Astrocyte of the spinal cord (primary cell): Measurements from ENCODE around the gene UBAP2L.
A peak's percentile ranks its signal among the peaks of the same experiment; 100 is the strongest.

ENCODE experiments used
- DNase-seq: peaks from one replicate; pipeline ENCODE4 v3.0.0; 2011; ENCODE audit warnings: low read depth, low spot score
- H3K4me3 ChIP-seq: 2 replicates; pipeline ENCODE4 v1.5.1; 2011; ENCODE audit warnings: low read depth, mild to moderate bottlenecking, low read length, moderate library complexity
- in situ Hi-C: cut with HindIII; loops from 2 replicates; pipeline ENCODE4 v1.10.0; 2017; ENCODE audit warnings: low sequenced_read_pairs
- TF ChIP-seq, protein P1 (sequence below): IDR thresholded peaks from 2 replicates; pipeline ENCODE4 v1.5.1; 2012; ENCODE audit warnings: low read depth, mild to moderate bottlenecking, low read length, inconsistent platforms

The UBAP2L gene

DNA sequence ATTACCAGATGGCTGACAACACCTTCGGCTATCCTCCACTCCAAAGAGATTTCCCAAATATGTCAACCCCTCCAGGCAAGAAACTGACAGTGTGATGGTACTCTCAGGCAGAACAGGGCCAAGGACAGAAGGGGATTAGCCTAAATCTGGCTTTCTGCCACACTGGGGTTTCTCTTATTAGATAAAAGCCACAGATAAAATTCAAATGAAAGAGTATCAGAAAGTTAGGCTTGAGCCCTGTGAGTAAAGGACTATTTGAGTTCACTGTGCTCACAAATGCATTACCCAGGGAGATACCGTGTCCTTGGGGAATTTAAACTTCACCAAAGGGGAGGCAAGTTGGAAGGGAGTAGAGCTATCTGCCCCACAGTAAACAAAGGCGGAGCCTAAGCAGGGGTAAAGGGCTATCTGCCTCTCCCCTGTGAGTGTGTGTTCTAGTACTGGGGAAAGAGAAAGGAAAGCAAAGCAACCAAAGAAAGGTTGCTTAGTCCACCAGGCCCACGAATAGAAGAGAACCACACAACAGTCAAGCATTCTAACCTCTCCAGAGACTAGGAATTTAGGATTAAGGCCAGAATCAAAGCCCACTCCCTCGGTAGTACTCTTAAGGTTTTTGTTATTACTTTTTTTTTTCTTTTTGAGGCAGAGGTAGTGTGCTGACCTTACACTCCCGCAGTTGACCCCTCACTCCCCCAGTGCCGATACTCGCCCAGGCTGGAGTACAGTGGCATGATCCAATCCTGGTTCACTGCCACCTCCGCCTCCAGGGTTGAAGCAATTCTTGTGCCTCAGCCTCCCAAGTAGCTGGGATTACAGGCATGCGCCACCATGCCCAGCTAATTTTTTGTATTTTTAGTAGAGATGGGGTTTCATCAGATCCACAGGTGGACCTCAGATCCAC is 41.6 kb upstream of the UBAP2L start:
- DNase-seq = no peak
- H3K4me3 ChIP-seq = no peak overlapping the region
- in situ Hi-C loops = no loop called here

DNA sequence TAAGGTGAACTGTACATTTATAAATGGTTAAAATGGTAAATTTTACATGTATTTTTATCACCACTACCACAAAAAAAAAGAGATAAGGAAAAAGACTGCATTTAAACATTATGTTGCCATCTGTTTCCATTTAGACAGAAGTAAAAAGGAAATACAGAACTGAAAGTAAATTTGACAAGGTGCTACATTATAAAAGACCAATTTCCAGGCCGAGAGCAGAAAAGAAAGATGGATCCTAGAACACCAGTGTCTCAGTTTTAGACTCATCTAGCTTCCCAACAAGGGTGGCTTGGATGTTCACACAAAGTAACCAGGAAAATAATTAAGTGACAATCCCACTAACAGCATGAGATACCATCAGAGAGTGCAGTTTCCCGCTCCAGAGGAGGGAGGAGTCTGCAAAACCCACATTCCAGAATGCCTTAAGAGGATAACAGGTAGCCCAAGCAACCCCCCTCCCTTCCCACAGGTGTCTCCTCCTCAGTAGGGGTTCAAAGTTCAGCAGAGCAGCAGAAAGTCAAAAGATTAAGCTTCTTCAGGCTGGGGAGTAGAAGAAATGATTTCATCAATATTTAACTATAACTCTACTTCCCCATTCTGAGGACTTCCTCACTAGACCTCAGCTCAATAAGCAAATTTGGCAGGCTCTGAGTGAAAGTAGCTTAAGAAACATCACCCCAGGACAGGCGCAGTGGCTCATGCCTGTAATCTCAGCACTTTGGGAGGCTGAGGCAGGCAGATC is 40.6 kb upstream of the UBAP2L start:
- in situ Hi-C loops = no loop called here
- no peak for DNase-seq
- TF ChIP-seq, protein P1, sequence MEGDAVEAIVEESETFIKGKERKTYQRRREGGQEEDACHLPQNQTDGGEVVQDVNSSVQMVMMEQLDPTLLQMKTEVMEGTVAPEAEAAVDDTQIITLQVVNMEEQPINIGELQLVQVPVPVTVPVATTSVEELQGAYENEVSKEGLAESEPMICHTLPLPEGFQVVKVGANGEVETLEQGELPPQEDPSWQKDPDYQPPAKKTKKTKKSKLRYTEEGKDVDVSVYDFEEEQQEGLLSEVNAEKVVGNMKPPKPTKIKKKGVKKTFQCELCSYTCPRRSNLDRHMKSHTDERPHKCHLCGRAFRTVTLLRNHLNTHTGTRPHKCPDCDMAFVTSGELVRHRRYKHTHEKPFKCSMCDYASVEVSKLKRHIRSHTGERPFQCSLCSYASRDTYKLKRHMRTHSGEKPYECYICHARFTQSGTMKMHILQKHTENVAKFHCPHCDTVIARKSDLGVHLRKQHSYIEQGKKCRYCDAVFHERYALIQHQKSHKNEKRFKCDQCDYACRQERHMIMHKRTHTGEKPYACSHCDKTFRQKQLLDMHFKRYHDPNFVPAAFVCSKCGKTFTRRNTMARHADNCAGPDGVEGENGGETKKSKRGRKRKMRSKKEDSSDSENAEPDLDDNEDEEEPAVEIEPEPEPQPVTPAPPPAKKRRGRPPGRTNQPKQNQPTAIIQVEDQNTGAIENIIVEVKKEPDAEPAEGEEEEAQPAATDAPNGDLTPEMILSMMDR = no peak
- H3K4me3 ChIP-seq = no peak overlapping the region

More for the DNA sequence above, 41.6 kb upstream of the UBAP2L start:
- TF ChIP-seq, protein P1 = no peak

DNA sequence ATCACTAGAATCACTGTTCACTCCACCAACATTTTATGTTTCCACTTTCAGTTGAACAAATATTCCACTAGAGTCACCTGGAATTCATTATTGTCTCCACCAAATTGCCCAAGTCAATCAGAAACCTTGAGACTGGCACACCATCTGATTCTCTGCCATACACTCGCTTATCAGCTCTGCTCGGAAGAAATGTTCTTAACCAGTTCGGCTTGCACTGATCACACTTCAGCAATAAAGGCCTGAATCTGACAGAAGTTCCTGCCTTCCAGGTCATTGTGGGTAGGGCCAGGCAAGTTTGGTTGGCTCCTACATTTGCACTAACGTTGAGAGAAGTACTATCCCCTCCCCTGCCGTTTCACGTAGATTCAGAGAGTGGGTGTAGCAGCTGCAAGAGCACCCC is 38.8 kb upstream of the UBAP2L start:
- peak overlapping the region; percentile 96 for H3K4me3 ChIP-seq
- no peak for DNase-seq
- TF ChIP-seq, protein P1 = no peak
- in situ Hi-C loops = no loop called here

DNA sequence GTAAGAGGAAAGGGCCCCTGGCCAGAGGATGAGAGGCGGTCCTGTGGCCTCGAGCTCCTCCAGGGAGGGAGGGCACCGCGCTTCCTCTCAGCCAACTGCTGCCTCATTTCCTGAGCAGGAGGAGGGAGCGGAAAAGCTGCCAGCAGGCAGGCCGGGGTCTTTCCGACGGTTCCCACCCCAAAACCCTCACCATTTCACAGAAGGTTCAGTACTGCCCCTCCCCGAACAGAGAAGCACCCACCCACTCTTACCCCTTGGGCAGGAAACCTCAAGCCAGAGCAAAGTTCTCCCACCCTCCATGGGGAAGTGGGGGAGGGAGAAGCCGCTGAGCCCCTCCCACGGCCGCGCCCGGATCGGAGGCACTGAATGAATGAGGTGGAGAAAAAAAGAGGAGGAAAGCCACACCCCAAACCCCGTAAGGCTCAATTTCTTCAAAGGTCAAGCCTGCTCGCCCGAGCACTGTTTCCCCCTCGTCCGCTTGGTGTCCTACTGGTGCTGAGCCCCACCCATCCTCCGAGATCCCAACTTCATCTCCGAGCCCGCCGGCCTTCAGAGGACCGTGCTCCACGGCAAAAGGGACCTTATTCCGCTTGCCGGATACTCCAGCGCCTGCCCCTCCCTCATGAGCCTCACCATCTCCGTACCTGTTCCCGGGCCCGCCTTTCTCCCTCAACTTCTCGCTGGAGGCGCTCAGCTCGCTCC is 38.3 kb upstream of the UBAP2L start:
- peak; percentile 76 for DNase-seq
- TF ChIP-seq, protein P1 = no peak
- peak overlapping the region; percentile 96 for H3K4me3 ChIP-seq

DNA sequence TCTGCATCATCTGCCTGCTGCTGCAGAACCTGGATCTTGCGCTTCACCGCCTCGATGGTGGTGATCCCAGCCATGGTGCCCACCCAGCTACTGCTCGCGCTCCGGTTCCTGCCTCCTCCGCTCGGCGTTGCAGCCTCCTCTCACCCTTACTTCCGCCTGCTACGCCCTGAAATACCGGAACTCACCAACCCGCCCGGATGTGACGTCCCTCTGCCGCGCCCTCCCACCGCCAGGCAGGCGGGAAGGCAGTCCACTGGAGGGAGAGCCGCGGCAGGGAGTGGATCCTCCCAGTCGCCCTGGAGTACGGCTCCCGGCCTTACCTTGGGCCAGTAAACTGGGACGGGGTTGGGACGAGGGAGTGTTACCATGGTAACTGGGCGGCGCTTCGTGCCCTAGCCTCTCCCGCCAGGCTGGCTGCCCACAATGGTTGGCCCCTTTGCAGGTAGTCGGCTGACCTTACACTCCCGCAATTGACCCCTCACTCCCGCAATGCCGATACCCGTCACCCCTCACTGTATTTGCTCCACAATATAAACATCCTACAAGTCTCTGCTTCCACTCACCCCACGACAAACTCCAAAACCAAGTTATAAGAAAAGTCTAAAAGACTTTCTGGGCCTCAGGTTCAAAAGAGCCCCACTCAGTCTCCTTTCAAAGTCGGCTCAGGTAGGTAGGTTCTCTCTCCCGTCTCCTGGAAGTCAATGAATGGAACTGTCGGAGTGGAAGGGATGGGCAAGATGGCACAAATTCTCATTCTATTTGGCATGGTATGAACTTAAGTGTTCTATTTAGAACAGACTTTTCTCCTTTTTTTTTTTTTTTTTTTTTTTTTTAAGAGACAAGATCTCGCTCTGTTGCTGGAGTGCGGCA is 37.5 kb upstream of the UBAP2L start:
- TF ChIP-seq, protein P1 = no peak
- in situ Hi-C loops = no loop called here
- H3K4me3 ChIP-seq = peak overlapping the region; percentile 96
- peak; percentile 96 for DNase-seq

More for the DNA sequence above, 38.3 kb upstream of the UBAP2L start:
- in situ Hi-C loops = no loop called here
